SK-N-SH (cell line): Measurements from ENCODE around the gene ERLIN1. TPM values are rescaled to one million over a fixed set of nuclear protein-coding genes. Genes with fewer than 3 reads are reported as not detected.

Experiments
- CTCF ChIA-PET: fragments of 300-600, 350-600 bp; formaldehyde crosslinking; extraction: SDS; loops from one replicate; lab custom pipeline; 2021; lab: Yijun Ruan, JAX
- POLR2A ChIA-PET: fragments of 350-600 bp; sonication (Branson Sonifier 250); formaldehyde crosslinking; extraction: SDS; loops from one replicate; lab custom pipeline; 2020; ENCODE audit warnings: antibody characterized with exemption, inconsistent platforms; lab: Yijun Ruan, JAX
- DNase-seq: peaks from one replicate; pipeline ENCODE4 v3.0.0; 2012
- H2AFZ ChIP-seq: fragments of 200-600 bp; sonication (generic); 2 replicates; pipeline ENCODE4 v1.8.1; 2016; ENCODE audit warnings: antibody characterized with exemption, mild to moderate bottlenecking, low read depth
- H3F3A ChIP-seq: fragments of 200-600 bp; sonication (generic); replicated peaks from 2 replicates; pipeline ENCODE3; 2016; ENCODE audit warnings: antibody characterized with exemption, mild to moderate bottlenecking; ENCODE audit not compliant: insufficient read depth
- H3K27ac ChIP-seq, 2 experiments: fragments of 200-500 bp in 1 of 2; fragments of 200-600 bp in 1 of 2; sonication (Bioruptor generic) in 1 of 2; sonication (generic), shearing (Covaris generic) in 1 of 2; 2 replicates each; pipeline versions ENCODE4 v1.5.1 to v1.6.1; 2014 to 2016; ENCODE audit warnings: low read depth in 2 of 2, inconsistent platforms in 1 of 2, low read length in 1 of 2, mild to moderate bottlenecking in 1 of 2, mixed read lengths in 1 of 2
- H3K27me3 ChIP-seq: fragments of 200-600 bp; sonication (generic), shearing (Covaris generic); 2 replicates; pipeline ENCODE4 v1.6.1; 2016; ENCODE audit warnings: mixed run types; ENCODE audit not compliant: insufficient read depth
- H3K36me3 ChIP-seq, 2 experiments: fragments of 200-500 bp in 1 of 2; fragments of 200-600 bp in 1 of 2; sonication (Bioruptor generic) in 1 of 2; sonication (generic) in 1 of 2; replicated peaks in 1 of 2; 2 replicates each; pipeline versions ENCODE3 to v1.5.1; 2014 to 2016; ENCODE audit warnings: low read length in 1 of 2, mild to moderate bottlenecking in 1 of 2; ENCODE audit not compliant: insufficient read depth in 2 of 2, control insufficient read depth in 1 of 2
- H3K4me1 ChIP-seq, 2 experiments: fragments of 200-500 bp in 1 of 2; fragments of 200-600 bp in 1 of 2; sonication (Bioruptor generic) in 1 of 2; sonication (generic), shearing (Covaris generic) in 1 of 2; 2 replicates each; pipeline versions ENCODE4 v1.5.1 to v1.6.1; 2014 to 2016; ENCODE audit warnings: low read depth in 1 of 2, low read length in 1 of 2, mixed run types in 1 of 2; ENCODE audit not compliant: insufficient read depth in 2 of 2, control insufficient read depth in 1 of 2
- H3K4me2 ChIP-seq: fragments of 200-600 bp; sonication (generic), shearing (Covaris generic); 2 replicates; pipeline ENCODE4 v1.6.1; 2017; ENCODE audit warnings: mixed run types
- H3K4me3 ChIP-seq, 2 experiments: fragments of 200-500 bp in 1 of 2; fragments of 200-600 bp in 1 of 2; sonication (Bioruptor generic) in 1 of 2; sonication (generic), shearing (Covaris generic) in 1 of 2; 2 replicates each; pipeline versions ENCODE4 v1.5.1 to v1.8.1; 2014 to 2016; ENCODE audit warnings: low read depth in 2 of 2, inconsistent platforms in 1 of 2, low read length in 1 of 2, mild to moderate bottlenecking in 1 of 2, mixed read lengths in 1 of 2, moderate library complexity in 1 of 2
- H3K79me2 ChIP-seq: fragments of 200-600 bp; sonication (generic); 2 replicates; pipeline ENCODE4 v1.8.1; 2017; ENCODE audit warnings: mild to moderate bottlenecking; ENCODE audit not compliant: insufficient read depth
- H3K9ac ChIP-seq: fragments of 200-600 bp; sonication (generic); 2 replicates; pipeline ENCODE4 v1.6.1; 2017; ENCODE audit warnings: mixed run types
- H3K9me2 ChIP-seq: fragments of 200-600 bp; sonication (generic); 2 replicates; pipeline ENCODE4 v1.6.1; 2017; ENCODE audit warnings: mixed run types
- H3K9me3 ChIP-seq: fragments of 200-600 bp; sonication (generic); 2 replicates; pipeline ENCODE4 v1.6.1; 2017; ENCODE audit warnings: mixed run types, mild to moderate bottlenecking, moderate library complexity
- H4K20me1 ChIP-seq: fragments of 200-600 bp; sonication (generic); 2 replicates; pipeline ENCODE4 v1.6.1; 2017; ENCODE audit warnings: mild to moderate bottlenecking, mixed run types; ENCODE audit not compliant: insufficient read depth
- CHD2 ChIP-seq: fragments of 150-350 bp; IDR thresholded peaks from 2 replicates; pipeline ENCODE4 v1.6.1; 2018; ENCODE audit warnings: low read length; ENCODE audit not compliant: partially characterized antibody
- FOSL2 ChIP-seq: IDR thresholded peaks from 2 replicates; pipeline ENCODE4 v1.4.0; 2012; ENCODE audit warnings: low read depth, mild to moderate bottlenecking, moderate library complexity, borderline replicate concordance
- FOXJ3 ChIP-seq: sonication (generic); formaldehyde crosslinking; IDR thresholded peaks from 2 replicates; pipeline ENCODE4 v1.5.1; 2020; ENCODE audit warnings: mild to moderate bottlenecking, missing genetic modification reagents
- NRF1 ChIP-seq: IDR thresholded peaks from 2 replicates; pipeline ENCODE4 v1.6.1; 2012; ENCODE audit warnings: low read depth, mild to moderate bottlenecking, low read length
- POLR2AphosphoS5 ChIP-seq: IDR thresholded peaks from 2 replicates; pipeline ENCODE4 v1.6.1; 2012; ENCODE audit warnings: low read depth, low read length
- RAD21 ChIP-seq: IDR thresholded peaks from 2 replicates; pipeline ENCODE4 v1.6.1; 2012; ENCODE audit warnings: mild to moderate bottlenecking, low read length
- RFX5 ChIP-seq: IDR thresholded peaks from 2 replicates; pipeline ENCODE4 v1.6.1; 2012; ENCODE audit warnings: mild to moderate bottlenecking, improper control_type of control experiment, low read length
- TEAD4 ChIP-seq: IDR thresholded peaks from 2 replicates; pipeline ENCODE4 v1.4.0; 2012; ENCODE audit warnings: mild to moderate bottlenecking, borderline replicate concordance; ENCODE audit not compliant: insufficient read depth
- YY1 ChIP-seq: IDR thresholded peaks from 2 replicates; pipeline ENCODE4 v1.4.0; 2012; ENCODE audit warnings: low read depth, mild to moderate bottlenecking
- WGBS: methylation state at CpG from one replicate; pipeline ENCODE4 v1.1.6; 2017; ENCODE audit warnings: low lambda C conversion rate; 5-methylcytosine and 5-hydroxymethylcytosine counted together
- polyA plus RNA-seq, 3 experiments: library from polyadenylated mRNA; depleted of rRNA; stranded (reverse); fragments of >200 nt; gene quantifications; 2 replicates each; pipeline ENCODE4 v1.2.3, GENCODE V29; 2012

The ERLIN1 gene
- polyA plus RNA-seq, 1 of the 3 experiments (the other 2 are of a cell fraction): 43.8 TPM

DNA sequence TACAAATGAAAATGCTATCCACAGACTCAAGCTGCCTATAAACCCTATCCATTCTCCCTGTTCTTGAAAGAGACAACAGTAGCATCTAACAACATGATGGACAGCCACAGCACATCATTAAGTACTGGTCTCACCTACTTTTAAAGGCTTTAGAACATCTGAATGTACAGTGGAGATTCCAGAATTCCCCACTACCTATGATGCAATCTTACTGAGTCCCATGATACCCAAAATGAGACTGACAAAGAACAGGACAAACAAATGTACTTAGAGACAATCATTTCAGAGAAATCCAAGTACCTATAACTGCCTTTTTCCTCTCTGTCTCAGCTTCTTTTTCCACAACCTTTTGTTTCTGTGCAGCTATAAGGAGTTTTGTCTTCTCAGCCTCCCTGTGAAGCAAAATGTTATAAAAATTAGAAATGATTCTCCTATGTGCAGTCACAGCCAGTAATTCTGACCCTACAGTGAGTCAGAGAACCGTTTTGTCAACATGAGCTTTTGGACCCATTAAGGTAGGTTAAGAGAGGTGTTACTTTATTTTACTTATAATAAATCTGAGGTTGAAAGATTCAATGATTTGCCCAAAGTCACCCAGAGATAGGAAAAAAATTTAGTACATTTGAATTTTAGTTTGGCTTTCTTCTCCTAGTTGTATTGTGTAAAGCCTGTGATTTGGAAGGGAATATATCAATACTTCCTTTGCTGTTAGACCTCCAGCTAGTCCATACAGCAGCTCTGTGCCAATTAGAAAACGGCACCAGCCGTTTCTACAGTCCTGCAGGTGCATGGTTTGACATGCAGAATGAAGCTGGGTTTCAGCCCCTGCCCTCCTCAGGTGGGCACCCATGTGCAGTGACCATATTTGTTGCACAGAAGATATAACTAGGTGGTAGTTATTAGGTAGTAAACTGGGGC is 21.9 kb downstream of the ERLIN1 start:
- POLR2A ChIA-PET: no interaction called here

GRCh38 chr10:100162696-100163095 is 23.1 kb downstream of the ERLIN1 start:
- TF ChIP-seq TEAD4 (no peak), RAD21 (no peak), YY1 (no peak), POLR2AphosphoS5 (no peak), RFX5 (no peak), FOXJ3 (CRISPR knock-in tag) (no peak), FOSL2 (no peak)
- H3K9ac ChIP-seq: no peak overlapping the region
- H3K27ac ChIP-seq: no peak overlapping the region
- peaks cover 51 to 63% of the 10 kb centered on the region in 2 experiments for H3K36me3 ChIP-seq
- H3K4me1 ChIP-seq: no peaks in the 10 kb centered on the region; a peak in 1 of 4 replicates
- no peaks in the 10 kb centered on the region for H3K27me3 ChIP-seq
- no peak overlapping the region for H3K4me3 ChIP-seq
- H2AFZ ChIP-seq: no peak overlapping the region
- H3K9me2 ChIP-seq: no peaks in the 10 kb centered on the region
- POLR2A ChIA-PET: no interaction called here
- CTCF ChIA-PET: interaction anchor here (0.7 kb wide), 1 partner anchor 88 kb away, joined by 3 read pairs; no protein-coding TSS in a partner anchor
- peaks cover 31% of the 10 kb centered on the region for H3K79me2 ChIP-seq
- WGBS: 93% methylated on average over 3 of the region's 3 CpGs
- no peaks in the 10 kb centered on the region for H3K9me3 ChIP-seq
- H4K20me1 ChIP-seq: no peaks in the 10 kb centered on the region
- peaks cover 4% of the 10 kb centered on the region for H3F3A ChIP-seq
- no peak for DNase-seq
- no peak overlapping the region for H3K4me2 ChIP-seq

More for the DNA sequence above, 21.9 kb downstream of the ERLIN1 start:
- Histone ChIP-seq H3K27me3 (no peaks in the 10 kb centered on the region), H3F3A (peaks cover 7% of the 10 kb centered on the region), H4K20me1 (no peaks in the 10 kb centered on the region), H3K4me1 (no peaks in the 10 kb centered on the region; a peak in 1 of 4 replicates), H3K9me2 (no peaks in the 10 kb centered on the region), H3K79me2 (peaks cover 25% of the 10 kb centered on the region)
- CTCF ChIA-PET: interaction anchor here (1.0 kb wide), 1 partner anchor 8 kb away, joined by 3 read pairs; no protein-coding TSS in a partner anchor
- WGBS: 79% methylated on average over 3 of the region's 3 CpGs
- no peak for TF ChIP-seq CHD2
- TF ChIP-seq NRF1: no peak
- TF ChIP-seq, all 33 proteins: peak for 0
- Histone ChIP-seq H3K9ac (no peak overlapping the region), H3K36me3 (peaks cover 49 to 55% of the 10 kb centered on the region in 2 experiments), H3K4me2 (no peak overlapping the region), H3K9me3 (no peaks in the 10 kb centered on the region), H3K4me3 (no peak overlapping the region), H3K27ac (no peak overlapping the region; a peak in 1 of 4 replicates), H2AFZ (no peak overlapping the region)
- DNase-seq: no peak
